Stimulated activated CD8-positive, alpha-beta memory T cell treated with anti-CD3 and anti-CD28 coated beads, Interleukin-15, amount 100 ng/mL, for 24 hours (primary cell): ENCODE results near the gene MAPKAPK3.
"Not testable (repeated sequence)": the region's sequence is repeated elsewhere in the genome, so short reads cannot be mapped to it uniquely, and the experiment has no call there.

Experiments
- DNase-seq: peaks from one replicate; pipeline ENCODE4 v3.0.0-alpha.2; 2020; ENCODE audit warnings: low read depth

Gene MAPKAPK3

GRCh38 chr3:50656417-50657195, 39.7 kb downstream of the MAPKAPK3 start:
- DNase-seq: no peak

GRCh38 chr3:50657407-50657806, 40.5 kb downstream of the MAPKAPK3 start:
- no peak for DNase-seq

- no peak for DNase-seq
Measured at GRCh38 chr3:50657816-50658215, 40.9 kb downstream of the MAPKAPK3 start.

- DNase-seq: no peak
Measured at GRCh38 chr3:50658416-50658815, 41.5 kb downstream of the MAPKAPK3 start.

- no peak for DNase-seq
Measured at GRCh38 chr3:50658831-50659230, 41.9 kb downstream of the MAPKAPK3 start.

- no peak for DNase-seq
Measured at GRCh38 chr3:50660386-50660785, 43.4 kb downstream of the MAPKAPK3 start.

- DNase-seq: no peak
Measured at GRCh38 chr3:50661321-50661837, 44.4 kb downstream of the MAPKAPK3 start.

- DNase-seq: no peak
Measured at GRCh38 chr3:50662408-50662807, 45.5 kb downstream of the MAPKAPK3 start.

GRCh38 chr3:50665081-50665840, 48.3 kb downstream of the MAPKAPK3 start:
- DNase-seq: no peak

- DNase-seq: not testable (repeated sequence)
Measured at GRCh38 chr3:50665841-50666115, 48.8 kb downstream of the MAPKAPK3 start.

- DNase-seq: no peak
Measured at GRCh38 chr3:50666837-50667236, 49.9 kb downstream of the MAPKAPK3 start.

GRCh38 chr3:50671331-50671730, 54.4 kb downstream of the MAPKAPK3 start:
- no peak for DNase-seq

- DNase-seq: no peak
Measured at GRCh38 chr3:50672656-50673055, 55.7 kb downstream of the MAPKAPK3 start.

- DNase-seq: no peak
Measured at GRCh38 chr3:50673931-50674330, 57.0 kb downstream of the MAPKAPK3 start.

GRCh38 chr3:50674349-50675178, 57.6 kb downstream of the MAPKAPK3 start, which contains the start of gene DOCK3:
TSS of gene DOCK3 (plus strand) at chr3:50674927. CDS start at chr3:50675264, 337 bp downstream.
- peak; percentile 35 for DNase-seq

GRCh38 chr3:50675179-50676030, 58.5 kb downstream of the MAPKAPK3 start:
- DNase-seq: peak; percentile 33

- DNase-seq: no peak
Measured at GRCh38 chr3:50676031-50676705, 59.2 kb downstream of the MAPKAPK3 start.

- no peak for DNase-seq
Measured at GRCh38 chr3:50687127-50687751, 70.3 kb downstream of the MAPKAPK3 start.

GRCh38 chr3:50687916-50688315, 71.0 kb downstream of the MAPKAPK3 start:
- no peak for DNase-seq

GRCh38 chr3:50688602-50689001, 71.7 kb downstream of the MAPKAPK3 start:
- not testable (repeated sequence) for DNase-seq
